Occipital lobe (tissue), 2 donors: ENCODE measurements around the gene POU6F2. TPM values are rescaled to one million over a fixed set of nuclear protein-coding genes. Genes with fewer than 3 reads are reported as not detected.
"Not testable (repeated sequence)": the region's sequence is repeated elsewhere in the genome, so short reads cannot be mapped to it uniquely, and the experiment has no call there.

Source experiments
- DNase-seq: peaks from one replicate; lab custom pipeline; 2025; lab: John Stamatoyannopoulos, UW
- total RNA-seq: library from RNA; depleted of rRNA; stranded (reverse); fragments of >200 nt; gene quantifications from one replicate; pipeline ENCODE4 v1.2.3, GENCODE V29; 2014

POU6F2 gene
- total RNA-seq, 1 donor from 2014 or later = 2.0 TPM

DNA sequence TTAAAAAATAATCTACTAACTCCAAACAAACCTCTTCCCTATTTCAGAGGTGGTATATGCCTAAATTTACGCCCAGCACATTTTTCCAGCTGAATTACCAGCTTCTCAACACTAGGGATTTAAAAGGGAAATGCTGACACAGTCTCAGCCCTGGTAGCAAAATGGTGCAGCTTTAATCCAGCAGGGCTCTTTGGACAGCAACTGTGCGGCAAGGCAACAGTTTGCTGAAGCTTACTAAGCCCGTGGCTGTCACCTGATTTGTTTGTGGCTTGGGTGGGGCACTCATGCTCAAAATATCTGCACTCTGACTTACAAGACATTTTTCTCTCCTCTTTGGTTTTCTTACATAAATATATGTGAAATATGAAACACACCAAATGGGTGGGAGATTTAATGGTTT is 206.7 kb downstream of the POU6F2 start:
- no peak for DNase-seq

DNA sequence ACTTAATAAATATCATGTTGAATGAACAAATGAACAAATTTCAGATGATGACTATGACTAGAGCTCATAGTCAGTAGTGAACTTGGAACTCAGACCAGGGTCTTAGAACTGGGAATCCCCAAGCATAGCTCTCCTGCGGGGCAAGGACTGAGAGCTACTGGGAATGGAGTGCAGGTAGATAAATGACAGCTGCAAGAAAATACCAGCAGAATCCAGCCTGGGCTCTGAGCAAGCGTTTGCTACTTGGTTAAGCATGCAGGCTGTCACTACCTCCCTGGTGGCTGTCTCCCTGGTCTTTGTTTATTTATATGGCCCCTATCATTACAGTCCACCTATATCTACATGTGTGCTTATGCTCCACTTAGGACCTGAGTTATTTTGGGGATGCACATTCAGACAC is 208.4 kb downstream of the POU6F2 start:
- DNase-seq = no peak

DNA sequence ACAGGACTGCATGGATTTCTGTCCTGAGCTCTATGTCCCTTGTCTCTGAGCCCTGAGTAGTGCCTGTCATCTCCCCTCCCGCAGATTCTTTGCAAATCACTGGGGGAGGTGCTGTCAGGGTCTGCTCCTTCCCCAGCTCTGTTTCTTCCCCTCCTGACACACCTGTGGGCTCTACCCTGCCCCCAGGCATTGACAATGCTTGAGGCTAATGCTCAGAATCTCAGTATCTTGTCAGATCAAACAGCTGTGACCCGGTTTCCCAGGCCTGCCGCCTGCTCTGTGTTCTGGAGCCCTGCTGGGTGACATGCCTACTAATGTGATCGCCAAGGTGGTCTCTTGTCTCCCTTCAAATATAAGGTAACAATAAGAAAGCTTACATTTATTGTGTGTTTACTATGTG is 209.0 kb downstream of the POU6F2 start:
- DNase-seq = no peak

DNA sequence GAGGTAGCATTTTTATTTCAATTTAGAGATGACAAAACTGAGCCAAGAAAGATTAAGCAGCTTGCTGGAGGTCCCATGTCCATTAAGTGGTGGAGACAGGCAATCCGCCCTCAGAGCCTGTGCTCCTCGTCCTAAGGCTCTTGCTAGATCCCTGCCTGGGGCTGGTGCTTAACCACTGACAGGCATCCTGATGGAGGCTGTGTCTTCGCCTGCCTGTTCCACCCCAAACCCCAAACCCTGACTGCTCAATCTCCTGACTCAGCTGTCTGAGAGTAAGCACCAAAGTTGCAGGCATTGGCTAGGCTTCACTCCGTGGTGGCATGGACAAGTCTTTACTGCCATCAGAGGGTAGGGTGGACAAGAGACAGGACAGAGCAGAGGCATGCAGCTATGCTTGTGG is 209.4 kb downstream of the POU6F2 start:
- no peak for DNase-seq

DNA sequence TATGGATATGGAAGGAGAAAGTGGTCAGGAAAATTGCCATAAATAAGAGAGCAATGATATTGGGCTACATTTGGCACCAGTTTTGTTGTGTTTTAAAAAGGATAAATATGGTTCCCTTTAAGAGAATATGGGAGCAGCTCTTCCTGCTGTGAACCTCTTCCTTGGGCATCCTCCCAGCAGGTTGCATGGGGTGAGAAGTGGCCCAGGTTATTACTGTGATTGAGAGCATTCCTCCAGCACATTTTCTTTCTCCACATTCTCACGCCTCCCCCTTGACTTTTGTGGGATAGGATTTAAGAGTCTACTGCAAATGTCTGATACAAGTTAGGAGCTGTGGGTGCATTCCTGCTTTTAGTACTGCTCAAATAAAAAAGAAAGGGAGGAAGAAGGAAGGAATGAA is 214.8 kb downstream of the POU6F2 start:
- no peak for DNase-seq

DNA sequence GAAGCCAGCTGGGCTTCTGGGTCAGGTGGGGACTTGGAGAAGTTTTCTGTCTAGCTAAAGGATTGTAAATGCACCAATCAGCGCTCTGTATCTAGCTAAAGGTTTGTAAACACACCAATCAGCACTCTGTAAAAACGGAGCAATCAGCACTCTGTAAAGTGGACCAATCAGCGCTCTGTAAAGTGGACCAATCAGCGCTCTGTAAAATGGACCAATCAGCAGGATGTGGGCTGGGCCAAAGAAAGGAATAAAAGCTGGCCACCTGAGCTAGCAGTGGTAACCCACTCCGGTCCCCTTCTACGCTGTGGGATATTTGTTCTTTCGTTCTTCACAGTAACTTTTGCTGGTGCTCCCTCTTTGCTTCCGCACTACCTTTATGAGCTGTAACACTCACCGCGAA is 216.7 kb downstream of the POU6F2 start:
- DNase-seq = not testable (repeated sequence)

DNA sequence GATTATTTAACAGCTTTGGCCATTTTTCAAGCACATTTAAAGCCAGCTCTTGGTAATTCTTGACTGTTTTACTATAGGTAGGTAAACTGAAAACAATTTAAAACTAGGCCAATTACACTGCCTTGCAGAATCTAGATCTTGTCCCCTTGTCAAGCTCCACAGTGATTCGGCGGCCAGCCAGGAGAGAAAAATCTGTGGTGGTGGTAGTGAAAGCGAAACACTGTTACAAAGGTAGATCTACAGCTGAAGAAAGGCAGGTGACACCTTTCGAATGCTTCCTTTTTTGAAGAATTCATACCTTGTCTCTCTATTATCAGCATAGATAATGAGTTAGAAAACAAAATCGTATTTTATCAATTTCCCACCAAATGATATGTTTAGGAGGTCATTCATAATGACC is 218.3 kb downstream of the POU6F2 start:
- DNase-seq = no peak

DNA sequence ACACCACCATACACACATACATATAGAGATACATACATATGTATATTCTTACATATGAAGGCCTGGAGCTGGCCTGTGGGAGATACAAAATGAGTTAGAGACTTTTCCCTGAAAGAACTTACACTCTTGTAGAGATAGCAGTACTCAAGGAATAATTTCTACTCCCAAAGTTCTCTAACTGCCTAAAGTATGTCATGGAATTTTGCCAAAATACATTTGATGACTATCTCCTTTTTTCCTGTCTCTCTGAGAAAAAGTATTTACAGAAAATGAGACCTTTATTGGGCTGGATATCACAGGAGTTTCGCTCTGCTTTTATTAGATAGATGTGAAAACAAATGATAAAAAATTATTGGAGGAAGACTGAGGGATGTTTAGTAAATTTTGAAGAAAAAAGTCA is 220.1 kb downstream of the POU6F2 start:
- DNase-seq = no peak

DNA sequence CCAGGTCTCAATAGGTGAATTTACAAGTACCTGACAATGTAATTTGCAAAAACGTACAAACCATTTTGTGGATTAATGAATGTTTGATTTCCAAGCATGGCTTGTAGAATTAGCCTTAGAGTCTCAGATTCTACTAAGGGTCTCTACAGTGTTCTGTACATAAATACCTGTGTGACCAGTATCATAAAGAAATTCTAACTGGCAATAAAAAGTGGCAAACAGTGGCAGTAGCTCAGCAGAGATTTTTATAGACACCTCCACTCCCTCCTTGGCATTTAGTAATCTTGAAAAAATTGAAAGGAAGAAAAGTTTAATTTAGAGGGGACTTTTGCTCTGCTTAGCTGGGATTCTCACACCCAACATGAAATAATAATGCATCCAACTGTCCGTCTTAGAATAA is 220.8 kb downstream of the POU6F2 start:
- DNase-seq = no peak

DNA sequence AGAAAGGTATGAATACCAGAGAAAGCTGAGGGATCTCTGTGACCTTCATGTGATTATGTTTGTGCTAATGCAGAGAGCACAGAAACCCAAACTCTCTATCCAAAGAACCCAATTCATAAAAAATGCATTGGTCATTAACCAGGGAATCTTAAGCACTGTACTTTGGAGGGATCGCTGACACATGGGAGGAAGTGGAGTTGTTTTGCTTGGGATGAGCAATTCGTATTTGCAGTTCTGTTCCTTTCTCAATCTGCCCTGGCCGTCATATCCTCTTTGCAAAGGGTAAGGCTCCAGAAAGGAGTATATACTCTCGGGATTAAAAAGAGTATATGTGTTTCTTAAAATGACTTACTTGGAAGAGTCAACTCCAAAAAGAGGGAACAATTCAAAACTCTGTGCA is 221.3 kb downstream of the POU6F2 start:
- no peak for DNase-seq

DNA sequence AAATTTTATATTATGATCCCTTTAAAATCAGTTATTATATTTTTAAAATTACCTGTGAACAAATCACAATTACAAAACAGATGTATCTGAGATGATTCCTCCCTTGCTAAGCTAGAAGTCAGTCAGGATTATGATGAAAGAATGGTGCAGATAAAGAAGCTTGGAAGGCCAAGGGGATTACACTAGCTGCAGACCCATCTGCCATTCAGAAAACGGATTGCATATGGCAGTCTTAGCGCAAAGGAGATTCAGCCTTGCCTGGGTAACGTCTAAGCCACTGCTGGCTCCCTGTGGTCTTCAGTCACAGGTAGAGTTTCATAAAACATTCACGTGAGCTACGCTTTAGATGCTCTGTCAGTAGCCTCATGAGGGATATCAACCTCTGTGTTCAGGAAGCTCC is 222.2 kb downstream of the POU6F2 start:
- no peak for DNase-seq

DNA sequence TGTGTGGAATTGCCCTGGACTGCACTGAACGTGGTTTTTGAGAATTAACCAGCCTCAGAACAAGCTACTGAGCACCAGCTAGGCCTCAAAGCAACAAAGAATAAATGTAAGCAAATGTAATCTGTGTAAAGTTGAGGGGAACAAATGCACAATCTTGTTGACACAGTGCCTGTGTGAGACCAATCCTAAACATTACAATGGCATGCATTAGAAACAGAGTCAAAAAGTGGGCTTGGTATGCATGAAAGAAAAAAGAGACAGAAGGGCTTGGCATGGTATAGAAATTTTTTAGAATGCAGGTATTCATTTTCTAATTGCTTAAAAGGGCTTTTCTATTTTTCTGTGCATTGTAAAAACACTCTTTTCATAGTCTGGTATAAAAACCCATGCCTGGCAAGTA is 224.3 kb downstream of the POU6F2 start:
- DNase-seq = no peak

DNA sequence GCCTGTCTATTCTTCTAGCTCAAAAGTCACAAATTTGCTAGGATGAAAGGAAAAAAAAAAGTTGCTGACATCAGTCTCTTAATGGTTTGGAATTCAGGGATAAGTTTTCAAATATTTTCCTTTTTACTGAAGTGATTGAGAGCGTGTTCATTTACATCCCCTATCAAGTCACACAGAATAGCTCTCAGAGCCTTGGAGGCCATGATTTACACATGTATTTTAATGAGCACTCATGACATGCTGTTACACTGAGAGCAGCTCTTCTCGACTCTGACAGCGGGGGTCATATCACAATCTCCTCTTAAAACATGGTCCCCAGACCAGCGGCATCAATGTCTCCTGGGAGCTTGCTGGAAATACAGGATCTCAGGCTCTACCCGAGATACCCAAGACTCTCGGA is 232.7 kb downstream of the POU6F2 start:
- DNase-seq = no peak

DNA sequence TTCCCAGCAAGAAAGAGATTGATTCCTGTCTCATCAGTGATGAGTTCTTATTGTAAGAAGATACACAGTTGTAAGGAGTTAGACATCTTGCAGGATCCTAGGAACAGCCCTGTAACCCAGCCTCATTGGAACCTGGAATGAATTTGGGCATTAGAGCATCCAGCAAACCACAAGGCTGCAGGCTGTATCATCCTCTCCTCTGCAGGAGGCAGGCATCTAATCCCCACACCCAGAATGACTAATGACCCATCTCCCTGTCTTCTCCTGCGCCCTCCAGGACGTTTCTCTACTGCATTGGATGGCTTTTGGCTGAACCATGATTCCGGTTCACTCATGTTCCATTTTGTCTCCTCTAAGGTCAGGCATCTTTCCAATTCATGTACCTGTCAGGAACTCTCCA is 233.9 kb downstream of the POU6F2 start:
- DNase-seq = no peak

DNA sequence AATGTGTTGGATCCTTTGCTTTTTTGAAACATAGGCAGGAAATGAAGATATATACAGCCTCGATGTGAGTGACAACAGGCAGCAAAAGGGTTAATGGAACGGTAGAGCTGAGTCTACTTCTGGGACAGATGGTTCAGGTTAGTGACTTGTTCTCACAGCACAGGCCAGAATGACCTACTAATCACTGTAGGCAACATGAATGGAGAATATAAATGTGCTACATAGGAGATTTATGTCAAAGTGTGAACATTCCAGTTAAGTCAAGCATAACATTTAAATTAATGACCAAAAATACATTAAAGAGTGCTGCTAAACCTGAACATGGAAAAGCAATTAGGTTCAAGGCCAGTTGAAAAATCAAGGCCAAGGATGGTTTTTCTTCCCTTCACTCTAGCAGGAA is 235.2 kb downstream of the POU6F2 start:
- no peak for DNase-seq

DNA sequence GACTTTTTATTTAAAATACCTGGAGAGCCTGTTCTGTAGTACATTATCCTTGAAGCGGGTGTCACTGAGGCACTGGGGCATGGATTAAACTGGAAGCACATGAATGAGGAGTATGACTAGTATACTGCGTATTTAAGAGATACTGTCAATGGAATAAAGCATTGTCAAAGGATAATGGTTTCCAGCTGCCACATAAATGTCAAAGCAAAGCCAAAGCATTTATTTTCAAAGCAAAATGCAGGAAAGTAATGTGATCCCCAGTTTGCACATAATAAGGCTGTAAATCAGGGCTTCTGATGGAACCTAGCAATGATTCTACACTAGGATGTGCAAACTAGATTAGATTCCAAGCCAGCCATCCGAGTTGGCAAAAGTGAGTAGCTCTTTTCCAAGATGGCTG is 240.1 kb downstream of the POU6F2 start:
- no peak for DNase-seq

DNA sequence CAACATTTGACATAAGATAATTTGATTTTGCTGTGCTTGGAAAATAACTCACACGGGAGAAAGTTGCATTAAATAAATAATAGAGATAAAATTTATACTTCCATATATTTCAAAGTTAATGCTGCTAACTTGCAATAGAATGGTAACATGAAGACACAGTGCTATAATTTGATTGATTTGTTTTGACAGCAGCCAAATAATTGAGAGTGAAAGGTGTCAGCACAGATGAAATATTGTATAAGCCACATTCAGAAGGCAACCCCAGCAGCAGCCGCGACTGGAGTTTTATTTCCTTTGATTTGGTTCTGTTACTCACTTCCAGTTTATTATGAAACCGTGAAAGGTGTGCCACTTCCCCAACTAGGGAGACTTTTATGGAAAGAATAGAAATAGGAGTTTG is 242.2 kb downstream of the POU6F2 start:
- DNase-seq = no peak

DNA sequence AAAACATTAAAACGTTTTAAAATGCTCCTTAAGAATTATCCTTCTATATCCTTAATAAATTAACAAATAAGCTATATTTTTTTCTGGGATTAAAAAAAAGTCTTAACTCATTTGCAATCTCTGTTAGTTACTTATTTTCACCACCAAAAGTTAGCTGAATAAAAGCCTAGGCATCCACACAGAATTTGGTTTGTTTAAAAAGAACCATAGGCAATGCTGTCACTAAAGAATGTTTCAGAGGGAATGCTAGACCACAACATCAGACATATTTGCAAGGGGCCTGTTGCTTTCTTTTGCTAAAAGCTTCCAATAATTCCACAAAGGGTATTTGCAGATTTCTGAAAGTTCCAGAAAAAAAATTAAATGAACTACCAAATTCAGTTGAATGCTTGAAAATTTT is 244.2 kb downstream of the POU6F2 start:
- DNase-seq = no peak

DNA sequence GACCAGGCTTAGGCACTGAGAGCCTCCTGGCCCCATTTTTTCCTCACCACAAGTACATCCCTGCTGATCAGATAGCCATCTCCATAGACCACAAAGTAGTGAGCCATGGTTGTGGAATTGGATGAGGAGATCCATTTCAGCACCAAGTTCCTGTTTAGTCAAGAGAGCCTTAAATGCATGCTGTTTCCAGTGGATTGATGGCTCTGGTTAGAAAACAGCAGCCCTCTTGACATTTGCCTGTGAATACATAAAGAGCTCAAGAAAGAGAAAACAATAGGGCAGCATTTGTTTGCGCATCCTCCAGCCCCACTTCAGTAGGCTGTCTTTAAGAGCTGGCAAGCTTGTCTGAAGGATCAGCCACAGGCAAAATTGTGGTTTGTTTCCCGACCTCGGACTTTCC is 251.2 kb downstream of the POU6F2 start:
- no peak for DNase-seq

DNA sequence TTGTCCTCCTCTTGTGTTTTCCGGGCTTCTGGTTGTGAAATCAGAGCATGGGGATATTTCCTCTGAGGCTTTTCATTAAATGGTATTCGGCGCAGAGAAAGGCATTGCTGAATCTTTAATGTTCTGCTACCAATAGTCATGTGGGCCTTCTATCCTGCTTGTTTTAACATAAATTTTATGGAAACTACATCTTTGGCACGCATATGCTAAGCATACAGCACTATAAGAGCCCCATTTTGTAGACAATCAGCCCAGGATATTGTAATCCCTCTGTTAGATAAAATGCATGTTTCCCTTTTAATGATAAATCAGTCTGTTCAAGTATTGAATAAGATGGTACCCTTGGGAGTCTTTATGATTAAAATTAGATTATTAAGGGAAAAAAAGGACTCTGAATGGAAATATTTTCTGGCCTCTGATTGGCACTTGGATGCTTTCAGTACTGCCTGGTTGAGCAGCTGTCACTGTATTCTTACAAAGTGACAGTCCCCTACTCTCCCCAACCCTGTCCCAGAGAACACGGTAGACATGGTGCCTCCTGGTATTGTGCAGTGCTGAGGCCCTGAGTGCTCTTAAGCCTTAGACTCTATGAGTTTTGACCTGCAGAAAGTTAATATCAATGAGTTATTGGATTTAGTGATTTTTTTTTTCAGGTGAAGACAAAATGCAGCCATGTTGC is 256.3 kb downstream of the POU6F2 start:
- no peak for DNase-seq

DNA sequence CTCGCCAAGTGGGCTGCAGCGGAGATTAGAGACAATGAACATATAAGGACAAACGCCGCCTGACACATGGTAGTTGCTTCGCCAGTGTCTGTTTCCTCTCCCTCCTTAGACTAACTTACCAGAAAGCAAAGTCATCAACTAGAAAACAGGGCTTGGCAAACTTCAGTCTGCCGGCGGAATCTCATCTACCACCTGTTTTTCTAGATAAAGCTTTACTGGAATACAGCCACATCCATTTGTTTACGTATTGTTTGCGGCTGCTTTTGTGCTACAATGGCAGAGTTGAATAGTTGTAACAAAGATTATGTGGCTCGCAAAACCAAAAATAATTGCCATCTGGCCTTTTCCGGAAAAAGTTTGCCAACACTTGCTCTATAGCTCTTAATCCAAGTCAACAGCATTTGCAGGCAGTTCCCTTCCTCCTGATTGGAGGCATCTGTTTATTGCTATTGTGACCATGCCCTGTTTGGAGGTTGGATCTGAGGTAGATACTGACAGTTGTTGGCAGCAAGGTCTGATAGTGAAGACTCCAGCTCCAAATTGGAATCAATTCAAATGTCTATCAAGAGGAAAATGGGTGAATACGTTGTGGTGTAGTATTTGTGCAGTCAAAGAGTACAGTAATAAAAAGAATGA is 260.6 kb downstream of the POU6F2 start:
- no peak for DNase-seq

DNA sequence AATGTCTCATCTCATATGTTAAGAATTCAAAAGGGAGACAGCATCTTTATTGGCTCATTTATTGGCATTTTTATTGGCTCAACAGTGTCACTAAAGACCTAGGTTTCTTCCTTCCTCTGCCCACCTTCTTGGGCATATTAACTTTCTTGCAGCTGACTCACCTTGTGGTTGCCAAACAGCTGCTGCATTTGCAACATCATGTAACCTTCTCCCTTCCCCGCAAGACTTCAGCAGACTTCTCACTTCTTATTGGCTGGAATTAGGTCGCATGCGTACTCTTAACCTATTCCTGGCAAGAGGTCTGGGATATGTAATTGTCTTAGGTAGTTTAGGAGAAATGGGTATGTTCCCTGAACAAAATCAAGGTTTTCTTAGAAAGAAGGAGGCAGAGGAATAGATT is 263.2 kb downstream of the POU6F2 start:
- DNase-seq = no peak

DNA sequence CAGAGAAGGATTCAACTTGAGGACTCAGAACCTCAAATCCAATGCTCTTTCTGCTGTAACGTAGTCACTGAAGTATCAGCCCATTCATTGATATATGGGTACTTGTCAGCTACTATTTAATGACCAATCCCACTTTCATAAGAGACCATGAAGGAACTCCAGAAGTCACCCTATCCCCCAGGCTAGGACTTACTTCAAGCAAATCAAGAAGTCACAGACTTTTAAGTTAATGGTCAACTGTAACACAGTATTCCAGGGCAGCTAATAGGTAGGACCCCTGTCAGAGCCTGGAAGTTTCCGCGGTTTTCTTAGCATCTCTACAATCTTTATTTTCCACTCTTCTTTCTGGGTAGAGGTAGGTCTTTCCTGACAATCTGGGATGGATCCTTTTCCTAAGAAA is 269.9 kb downstream of the POU6F2 start:
- no peak for DNase-seq
